ENCODE measurements around the gene HOXB4.

DNA sequence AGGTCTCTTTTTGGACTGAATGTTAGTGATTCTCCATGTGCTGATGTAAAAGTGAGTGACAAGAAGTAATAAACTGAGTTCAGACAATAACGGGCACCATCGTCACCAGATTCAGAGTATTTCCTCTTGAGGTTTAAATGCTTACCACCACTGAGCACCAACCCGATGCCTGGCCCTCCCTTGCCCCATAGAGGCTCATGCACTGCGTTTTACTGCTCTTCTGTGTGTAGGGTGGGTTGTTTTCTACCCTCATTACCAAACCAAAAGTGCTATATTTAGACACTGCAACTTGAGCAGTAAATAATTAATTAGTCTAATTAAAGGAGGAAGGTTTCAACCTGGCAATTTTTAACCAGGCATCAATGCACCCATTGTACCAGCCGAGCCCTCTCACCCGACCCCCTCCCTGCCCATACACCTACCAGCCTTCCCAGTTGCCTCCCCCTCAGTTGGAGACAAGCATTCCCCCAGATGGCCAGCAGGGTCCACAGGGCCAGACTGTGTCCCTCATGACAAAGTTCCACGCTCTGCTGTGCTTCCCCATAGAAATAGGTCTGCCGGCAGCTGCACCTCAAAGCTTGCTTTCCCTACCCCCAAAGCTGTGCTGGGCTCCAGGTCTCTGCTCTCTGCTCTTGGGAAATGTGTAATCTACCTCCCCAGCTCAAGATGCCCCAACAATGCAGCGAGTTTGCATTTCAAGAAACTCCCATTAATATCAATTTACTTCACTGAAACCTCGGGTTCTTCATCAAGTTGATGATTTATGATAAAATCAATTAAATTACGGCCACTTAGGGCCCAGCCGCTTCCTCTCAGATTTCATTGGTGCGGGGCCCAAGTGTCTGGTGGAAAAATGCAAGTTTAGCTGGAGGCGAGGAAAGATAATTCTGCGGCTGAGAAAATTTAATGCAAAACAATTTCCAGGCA lies 16.0 kb downstream of the HOXB4 start:
- TF ChIP-seq, protein P1, sequence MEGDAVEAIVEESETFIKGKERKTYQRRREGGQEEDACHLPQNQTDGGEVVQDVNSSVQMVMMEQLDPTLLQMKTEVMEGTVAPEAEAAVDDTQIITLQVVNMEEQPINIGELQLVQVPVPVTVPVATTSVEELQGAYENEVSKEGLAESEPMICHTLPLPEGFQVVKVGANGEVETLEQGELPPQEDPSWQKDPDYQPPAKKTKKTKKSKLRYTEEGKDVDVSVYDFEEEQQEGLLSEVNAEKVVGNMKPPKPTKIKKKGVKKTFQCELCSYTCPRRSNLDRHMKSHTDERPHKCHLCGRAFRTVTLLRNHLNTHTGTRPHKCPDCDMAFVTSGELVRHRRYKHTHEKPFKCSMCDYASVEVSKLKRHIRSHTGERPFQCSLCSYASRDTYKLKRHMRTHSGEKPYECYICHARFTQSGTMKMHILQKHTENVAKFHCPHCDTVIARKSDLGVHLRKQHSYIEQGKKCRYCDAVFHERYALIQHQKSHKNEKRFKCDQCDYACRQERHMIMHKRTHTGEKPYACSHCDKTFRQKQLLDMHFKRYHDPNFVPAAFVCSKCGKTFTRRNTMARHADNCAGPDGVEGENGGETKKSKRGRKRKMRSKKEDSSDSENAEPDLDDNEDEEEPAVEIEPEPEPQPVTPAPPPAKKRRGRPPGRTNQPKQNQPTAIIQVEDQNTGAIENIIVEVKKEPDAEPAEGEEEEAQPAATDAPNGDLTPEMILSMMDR (IDR thresholded peaks at IDR 0.05; ENCODE audit: insufficient read depth, low read length, poor library complexity, severe bottlenecking) = no peak
- TF ChIP-seq EZH2phosphoT487 (conservative IDR thresholded peaks at IDR 0.05; ENCODE audit: low read length) = no peak
